ENCODE measurements around the gene SPATA31D1. TPM values are rescaled to one million over a fixed set of nuclear protein-coding genes. Genes with fewer than 3 reads are reported as not detected.

Gene SPATA31D1
- total RNA-seq, 1 experiment from 2014 or later, result not detected

GRCh38 chr9:82037126-82037525 is 48.6 kb downstream of the SPATA31D1 start:
- no peak for TF ChIP-seq CTCF (IDR thresholded peaks at IDR 0.05; ENCODE audit: unreplicated experiment)
- H3K4me1 Mint-ChIP-seq (ENCODE audit: insufficient read depth, unreplicated experiment), result peaks cover 1% of the 10 kb centered on the region
- no peaks in the 10 kb centered on the region for H3K9me3 Mint-ChIP-seq (ENCODE audit: unreplicated experiment)
- ChIA-PET CTCF (interaction anchor here (0.6 kb wide), 1 partner anchor 274 kb away, joined by 3 read pairs; no protein-coding TSS in a partner anchor), POLR2A (no interaction called here)
- intact Hi-C loops (cut with micrococcal nuclease), result no loop called here
- no TSS peak for BruUV-seq (replicated peaks)
- no peaks in the 10 kb centered on the region for H3K27me3 Mint-ChIP-seq (ENCODE audit: insufficient read depth, unreplicated experiment)
- no peak overlapping the region for H3K4me3 Mint-ChIP-seq (ENCODE audit: unreplicated experiment)
- H3K27ac Mint-ChIP-seq (ENCODE audit: low read depth, unreplicated experiment), result no peak overlapping the region
- H3K36me3 Mint-ChIP-seq (ENCODE audit: insufficient read depth, unreplicated experiment), result no peaks in the 10 kb centered on the region
- no peak for DNase-seq (ENCODE audit: unreplicated experiment)

- intact Hi-C loops (cut with micrococcal nuclease), result no loop called here
- POLR2A ChIA-PET, result no interaction called here
- H3K9me3 Mint-ChIP-seq (ENCODE audit: unreplicated experiment), result no peaks in the 10 kb centered on the region
These were observed 50.3 kb downstream of the SPATA31D1 start for GRCh38 chr9:82038897-82039296.

More at GRCh38 chr9:82038897-82039296, 50.3 kb downstream of the SPATA31D1 start:
- no peaks in the 10 kb centered on the region for H3K36me3 Mint-ChIP-seq (ENCODE audit: insufficient read depth, unreplicated experiment)
- no TSS peak for BruUV-seq (replicated peaks)
- no peak for DNase-seq (ENCODE audit: unreplicated experiment)
- no peaks in the 10 kb centered on the region for H3K4me1 Mint-ChIP-seq (ENCODE audit: insufficient read depth, unreplicated experiment)
- no peak overlapping the region for H3K4me3 Mint-ChIP-seq (ENCODE audit: unreplicated experiment)
- H3K27me3 Mint-ChIP-seq (ENCODE audit: insufficient read depth, unreplicated experiment), result no peaks in the 10 kb centered on the region
- CTCF ChIA-PET, result interaction anchor here (0.7 kb wide), 1 partner anchor 160 kb away, joined by 3 read pairs; no protein-coding TSS in a partner anchor
- TF ChIP-seq CTCF (IDR thresholded peaks at IDR 0.05; ENCODE audit: unreplicated experiment), result no peak
- H3K27ac Mint-ChIP-seq (ENCODE audit: low read depth, unreplicated experiment), result no peak overlapping the region

Other genes with a start within 250 kb of the SPATA31D1 start
- not detected in 2 replicates for gene SPATA31D4, start 60.3 kb upstream of the SPATA31D1 start, total RNA-seq (2022)
- not detected in 2 replicates for gene SPATA31D3, start 45.3 kb upstream of the SPATA31D1 start, total RNA-seq (2022)

Measured in MCF 10A (cell line).